ENCODE results near the gene KCNN1. TPM values are rescaled to one million over a fixed set of nuclear protein-coding genes. Genes with fewer than 3 reads are reported as not detected.

Gene KCNN1
- total and polyA plus RNA-seq, 2 of the 13 experiments (the other 11 are each of a cell fraction or from before 2014, with no cell fraction given) = 0.04 TPM; not detected in 1

- TF ChIP-seq MBNL3 (CRISPR knock-in tag; conservative IDR thresholded peaks at IDR 0.05) = no peak
- 0 out of 2 replicates have a peak, but pooled peaks have one; percentile 36 for TF ChIP-seq GATAD2A (CRISPR knock-in tag; IDR thresholded peaks at IDR 0.05)
- no peak for TF ChIP-seq HNRNPK (IDR thresholded peaks at IDR 0.05; ENCODE audit: low read depth, low read length, poor library complexity, severe bottlenecking)
- TF ChIP-seq ZNF33B (CRISPR knock-in tag; IDR thresholded peaks at IDR 0.05) = no peak
- no peak for TF ChIP-seq ZBTB40 (IDR thresholded peaks at IDR 0.05)
- no peak for TF ChIP-seq ZBTB40 (CRISPR knock-in tag; IDR thresholded peaks at IDR 0.05)
- no peak for TF ChIP-seq ELF4 (CRISPR knock-in tag; IDR thresholded peaks at IDR 0.05; ENCODE audit: borderline replicate concordance)
- TF ChIP-seq ZNF205 (CRISPR knock-in tag; IDR thresholded peaks at IDR 0.05) = no peak
- TF ChIP-seq ISL2 (CRISPR knock-in tag; IDR thresholded peaks at IDR 0.05) = peak; percentile 14; the same call in 1 of the 2 replicates
- 0 out of 2 replicates have a peak, but pooled peaks have one; percentile 24 for TF ChIP-seq TFDP2 (CRISPR knock-in tag; IDR thresholded peaks at IDR 0.05)
- 0 out of 2 replicates have a peak, but pooled peaks have one; percentile 63 for TF ChIP-seq ZNF616 (CRISPR knock-in tag; IDR thresholded peaks at IDR 0.05; ENCODE audit: low read depth)
- TF ChIP-seq GRHL1 (CRISPR knock-in tag; conservative IDR thresholded peaks at IDR 0.05) = no peak
- 0 out of 2 replicates have a peak, but pooled peaks have one; percentile 15 for TF ChIP-seq EED (CRISPR knock-in tag; IDR thresholded peaks at IDR 0.05)
- peak; percentile 26; the same call in 1 of the 2 replicates for TF ChIP-seq GMEB1 (CRISPR knock-in tag; IDR thresholded peaks at IDR 0.05; ENCODE audit: borderline replicate concordance)
- TF ChIP-seq ZNF282 (IDR thresholded peaks at IDR 0.05; ENCODE audit: partially characterized antibody) = no peak
Observed at GRCh38 chr19:18007044-18007916, 40.4 kb downstream of the KCNN1 start (continued).
